ENCODE measurements around the gene TMCC1. TPM values are rescaled to one million over a fixed set of nuclear protein-coding genes. Genes with fewer than 3 reads are reported as not detected.

The TMCC1 gene
- total RNA-seq, 1 donor from 2014 or later, result 19.2 TPM

GRCh38 chr3:129736070-129736469 lies 157.4 kb downstream of the TMCC1 start:
- no peak for DNase-seq
- Mint-ChIP-seq H3K4me3 (no peak overlapping the region), H3K27me3 (no peaks in the 10 kb centered on the region), H3K9me3 (no peaks in the 10 kb centered on the region), H3K36me3 (ENCODE audit: low read depth) (no peaks in the 10 kb centered on the region), H3K27ac (no peak overlapping the region), H3K4me1 (no peaks in the 10 kb centered on the region)
- intact Hi-C loops (cut with micrococcal nuclease), result no loop called here

- no peaks in the 10 kb centered on the region for H3K27me3 Mint-ChIP-seq
- no peak overlapping the region for H3K4me3 Mint-ChIP-seq
- no peaks in the 10 kb centered on the region for H3K36me3 Mint-ChIP-seq (ENCODE audit: low read depth)
- no peak for DNase-seq
- no peaks in the 10 kb centered on the region for H3K9me3 Mint-ChIP-seq
- intact Hi-C loops (cut with micrococcal nuclease), result no loop called here
- H3K27ac Mint-ChIP-seq, result no peak overlapping the region
- H3K4me1 Mint-ChIP-seq, result no peaks in the 10 kb centered on the region
These were observed 157.9 kb downstream of the TMCC1 start for GRCh38 chr3:129735638-129736037.

- no peaks in the 10 kb centered on the region for H3K36me3 Mint-ChIP-seq (ENCODE audit: low read depth)
- H3K27ac Mint-ChIP-seq, result no peak overlapping the region
- no peaks in the 10 kb centered on the region for H3K9me3 Mint-ChIP-seq
- no peak overlapping the region for H3K4me3 Mint-ChIP-seq
- intact Hi-C loops (cut with micrococcal nuclease), result no loop called here
- H3K27me3 Mint-ChIP-seq, result no peaks in the 10 kb centered on the region
- no peaks in the 10 kb centered on the region for H3K4me1 Mint-ChIP-seq
- DNase-seq, result no peak
These were observed 159.1 kb downstream of the TMCC1 start for GRCh38 chr3:129734449-129734848.

- Mint-ChIP-seq H3K27me3 (no peaks in the 10 kb centered on the region), H3K36me3 (ENCODE audit: low read depth) (no peaks in the 10 kb centered on the region), H3K4me1 (no peaks in the 10 kb centered on the region), H3K27ac (no peak overlapping the region), H3K9me3 (no peaks in the 10 kb centered on the region), H3K4me3 (no peak overlapping the region)
- intact Hi-C loops (cut with micrococcal nuclease), result no loop called here
- DNase-seq, result no peak
These were observed 161.2 kb downstream of the TMCC1 start for GRCh38 chr3:129732200-129732876.

- Mint-ChIP-seq H3K9me3 (no peaks in the 10 kb centered on the region), H3K36me3 (ENCODE audit: low read depth) (no peaks in the 10 kb centered on the region), H3K27me3 (no peaks in the 10 kb centered on the region), H3K4me3 (no peak overlapping the region), H3K4me1 (no peaks in the 10 kb centered on the region), H3K27ac (no peak overlapping the region)
- DNase-seq, result no peak
- intact Hi-C loops (cut with micrococcal nuclease), result no loop called here
These were observed 165.8 kb downstream of the TMCC1 start for GRCh38 chr3:129727707-129728106.

GRCh38 chr3:129723558-129724324 lies 169.8 kb downstream of the TMCC1 start:
- no peak overlapping the region for H3K27ac Mint-ChIP-seq

GRCh38 chr3:129722527-129722926 lies 171.0 kb downstream of the TMCC1 start:
- intact Hi-C loops (cut with micrococcal nuclease), result no loop called here
- H3K4me1 Mint-ChIP-seq, result no peaks in the 10 kb centered on the region
- no peaks in the 10 kb centered on the region for H3K36me3 Mint-ChIP-seq (ENCODE audit: low read depth)
- H3K27me3 Mint-ChIP-seq, result no peaks in the 10 kb centered on the region
- H3K9me3 Mint-ChIP-seq, result no peaks in the 10 kb centered on the region
- no peak overlapping the region for H3K4me3 Mint-ChIP-seq
- no peak for DNase-seq
- no peak overlapping the region for H3K27ac Mint-ChIP-seq

More at GRCh38 chr3:129723558-129724324, 169.8 kb downstream of the TMCC1 start:
- Mint-ChIP-seq H3K36me3 (ENCODE audit: low read depth) (no peaks in the 10 kb centered on the region), H3K4me3 (no peak overlapping the region), H3K9me3 (no peaks in the 10 kb centered on the region), H3K27me3 (no peaks in the 10 kb centered on the region), H3K4me1 (no peaks in the 10 kb centered on the region)
- intact Hi-C loops (cut with micrococcal nuclease), result no loop called here
- no peak for DNase-seq

- H3K9me3 Mint-ChIP-seq, result no peaks in the 10 kb centered on the region
- intact Hi-C loops (cut with micrococcal nuclease), result no loop called here
- no peaks in the 10 kb centered on the region for H3K36me3 Mint-ChIP-seq (ENCODE audit: low read depth)
- H3K4me1 Mint-ChIP-seq, result peaks cover 3% of the 10 kb centered on the region
- no peak for DNase-seq
- no peak overlapping the region for H3K27ac Mint-ChIP-seq
- no peak overlapping the region for H3K4me3 Mint-ChIP-seq
- H3K27me3 Mint-ChIP-seq, result no peaks in the 10 kb centered on the region
These were observed 175.3 kb downstream of the TMCC1 start for GRCh38 chr3:129718201-129718600.

- no peaks in the 10 kb centered on the region for H3K27me3 Mint-ChIP-seq
- no peak overlapping the region for H3K27ac Mint-ChIP-seq
- intact Hi-C loops (cut with micrococcal nuclease), result no loop called here
These were observed 177.7 kb downstream of the TMCC1 start for GRCh38 chr3:129715854-129716253.

GRCh38 chr3:129708328-129708861 lies 185.1 kb downstream of the TMCC1 start:
- no peak for DNase-seq
- peaks cover 3% of the 10 kb centered on the region for H3K4me1 Mint-ChIP-seq
- no peaks in the 10 kb centered on the region for H3K36me3 Mint-ChIP-seq (ENCODE audit: low read depth)
- no peak overlapping the region for H3K27ac Mint-ChIP-seq
- intact Hi-C loops (cut with micrococcal nuclease), result no loop called here
- peaks cover 3% of the 10 kb centered on the region for H3K9me3 Mint-ChIP-seq
- no peak overlapping the region for H3K4me3 Mint-ChIP-seq
- H3K27me3 Mint-ChIP-seq, result no peaks in the 10 kb centered on the region

More at GRCh38 chr3:129715854-129716253, 177.7 kb downstream of the TMCC1 start:
- H3K9me3 Mint-ChIP-seq, result no peaks in the 10 kb centered on the region
- H3K36me3 Mint-ChIP-seq (ENCODE audit: low read depth), result no peaks in the 10 kb centered on the region
- no peak for DNase-seq
- peaks cover 3% of the 10 kb centered on the region for H3K4me1 Mint-ChIP-seq
- no peak overlapping the region for H3K4me3 Mint-ChIP-seq

GRCh38 chr3:129705274-129705673 lies 188.2 kb downstream of the TMCC1 start:
- DNase-seq, result no peak
- Mint-ChIP-seq H3K36me3 (ENCODE audit: low read depth) (no peaks in the 10 kb centered on the region), H3K27ac (no peak overlapping the region), H3K9me3 (peaks cover 3% of the 10 kb centered on the region), H3K27me3 (no peaks in the 10 kb centered on the region), H3K4me3 (no peak overlapping the region), H3K4me1 (peaks cover 6% of the 10 kb centered on the region)
- intact Hi-C loops (cut with micrococcal nuclease), result no loop called here

GRCh38 chr3:129703913-129704312 lies 189.6 kb downstream of the TMCC1 start:
- Mint-ChIP-seq H3K27me3 (no peaks in the 10 kb centered on the region), H3K27ac (no peak overlapping the region), H3K36me3 (ENCODE audit: low read depth) (no peaks in the 10 kb centered on the region), H3K4me1 (peaks cover 7% of the 10 kb centered on the region), H3K4me3 (no peak overlapping the region), H3K9me3 (peaks cover 3% of the 10 kb centered on the region)
- intact Hi-C loops (cut with micrococcal nuclease), result no loop called here
- no peak for DNase-seq

GRCh38 chr3:129702934-129703712 lies 190.4 kb downstream of the TMCC1 start:
- no peak overlapping the region for H3K27ac Mint-ChIP-seq
- no peak overlapping the region for H3K4me3 Mint-ChIP-seq
- intact Hi-C loops (cut with micrococcal nuclease), result no loop called here
- no peaks in the 10 kb centered on the region for H3K27me3 Mint-ChIP-seq
- peaks cover 7% of the 10 kb centered on the region for H3K4me1 Mint-ChIP-seq
- H3K36me3 Mint-ChIP-seq (ENCODE audit: low read depth), result no peaks in the 10 kb centered on the region
- peaks cover 5% of the 10 kb centered on the region for H3K9me3 Mint-ChIP-seq
- DNase-seq, result no peak

GRCh38 chr3:129701161-129701560 lies 192.3 kb downstream of the TMCC1 start:
- no peak for DNase-seq
- Mint-ChIP-seq H3K9me3 (peaks cover 15% of the 10 kb centered on the region), H3K36me3 (ENCODE audit: low read depth) (peaks cover 6% of the 10 kb centered on the region), H3K4me3 (no peak overlapping the region), H3K27ac (no peak overlapping the region), H3K27me3 (no peaks in the 10 kb centered on the region), H3K4me1 (peaks cover 7% of the 10 kb centered on the region)
- intact Hi-C loops (cut with micrococcal nuclease), result no loop called here
